ENCODE data around the gene ABCA12.

GRCh38 chr2:215036314-215036713 is 102.1 kb downstream of the ABCA12 start:
- TF ChIP-seq CTCF (IDR thresholded peaks at IDR 0.05 in 2 of 3, conservative IDR thresholded peaks at IDR 0.05 in 1 of 3; ENCODE audit: borderline replicate concordance in 1 of 3, insufficient read depth in 1 of 3, low read depth in 2 of 3, low read length in 2 of 3) (no peak), POLR2A (IDR thresholded peaks at IDR 0.05; ENCODE audit: borderline replicate concordance, extremely low read depth, insufficient read depth, insufficient read length) (no peak), EZH2 (IDR thresholded peaks at IDR 0.05) (no peak), EZH2phosphoT487 (IDR thresholded peaks at IDR 0.05; ENCODE audit: borderline replicate concordance) (no peak), SRF (IDR thresholded peaks at IDR 0.05; ENCODE audit: low read depth) (no peak), MAX (IDR thresholded peaks at IDR 0.05) (no peak), ELF1 (IDR thresholded peaks at IDR 0.05; ENCODE audit: borderline replicate concordance, low read depth) (no peak), ZNF274 (IDR thresholded peaks at IDR 0.05; ENCODE audit: low read depth, low read length) (no peak), POLR2AphosphoS5 (IDR thresholded peaks at IDR 0.05; ENCODE audit: low read depth, low read length) (no peak), CEBPB (IDR thresholded peaks at IDR 0.05; ENCODE audit: low read depth) (no peak), ZBTB33 (IDR thresholded peaks at IDR 0.05; ENCODE audit: extremely low read depth, insufficient replicate concordance, low read length) (no peak), ZFX (IDR thresholded peaks at IDR 0.05) (no peak)

Measured in HCT116 (cell line).